ENCODE data around the gene NFE2L1. TPM values are rescaled to one million over a fixed set of nuclear protein-coding genes. Genes with fewer than 3 reads are reported as not detected.
A peak's percentile ranks its signal among the peaks of the same experiment; 100 is the strongest.

The NFE2L1 gene
- total and polyA plus RNA-seq, 9 of the 15 experiments (the other 6 are each of a cell fraction or from before 2014, with no cell fraction given), result 2.0 to 68.6 (median 39.7) TPM

GRCh38 chr17:48055531-48056245 lies 7.5 kb downstream of the NFE2L1 start (continued):
- TF ChIP-seq DEAF1 (CRISPR knock-in tag; IDR thresholded peaks at IDR 0.05) (no peak), GTF3C2 (IDR thresholded peaks at IDR 0.05; ENCODE audit: borderline replicate concordance, extremely low read depth, insufficient read length) (no peak), E2F6 (IDR thresholded peaks at IDR 0.05; ENCODE audit: borderline replicate concordance in 1 of 2, extremely low read depth in 1 of 2, insufficient read depth in 1 of 2, insufficient read length in 1 of 2, low read depth in 1 of 2, low read length in 1 of 2, poor library complexity in 1 of 2, severe bottlenecking in 1 of 2) (no peak), COPS2 (conservative IDR thresholded peaks at IDR 0.05) (no peak), TAF15 (IDR thresholded peaks at IDR 0.05; ENCODE audit: low read depth, low read length) (no peak), CBX8 (IDR thresholded peaks at IDR 0.05; ENCODE audit: borderline replicate concordance, extremely low read depth, low read depth, low read length, poor library complexity, severe bottlenecking) (no peak), TBP (optimal IDR thresholded peaks at IDR 0.05; ENCODE audit: low read depth, low read length) (no peak), TSHZ1 (CRISPR knock-in tag; IDR thresholded peaks at IDR 0.05) (no peak), BDP1 (IDR thresholded peaks at IDR 0.05; ENCODE audit: insufficient read depth, insufficient read length) (no peak), CHAMP1 (IDR thresholded peaks at IDR 0.05) (no peak), POLR2G (IDR thresholded peaks at IDR 0.05; ENCODE audit: low read depth, low read length) (no peak), ATF1 (CRISPR knock-in tag; IDR thresholded peaks at IDR 0.05) (no peak), ATF1 (tag; IDR thresholded peaks at IDR 0.05) (0 out of 2 replicates have a peak, but pooled peaks have one; percentile 27), BCL6 (CRISPR knock-in tag; IDR thresholded peaks at IDR 0.05) (no peak)
